Stimulated activated CD8-positive, alpha-beta memory T cell treated with anti-CD3 and anti-CD28 coated beads, Interleukin-7, amount 100 ng/mL, for 4 hours (primary cell): ENCODE measurements around the gene C18orf32.
"Not testable (repeated sequence)": the region's sequence is repeated elsewhere in the genome, so short reads cannot be mapped to it uniquely, and the experiment has no call there.

ENCODE experiments used
- DNase-seq, 2 donors: peaks; one replicate each; pipeline ENCODE4 v3.0.0-alpha.2; 2020; ENCODE audit warnings: low read depth in 2 of 2

The C18orf32 gene

GRCh38 chr18:49486953-49487710 lies at the start of gene C18orf32:
C18orf32 (minus strand) TSS chr18:49487234; CDS start chr18:49483748, 3,486 bp downstream.
- DNase-seq = peak; percentile 85 to 91

DNA sequence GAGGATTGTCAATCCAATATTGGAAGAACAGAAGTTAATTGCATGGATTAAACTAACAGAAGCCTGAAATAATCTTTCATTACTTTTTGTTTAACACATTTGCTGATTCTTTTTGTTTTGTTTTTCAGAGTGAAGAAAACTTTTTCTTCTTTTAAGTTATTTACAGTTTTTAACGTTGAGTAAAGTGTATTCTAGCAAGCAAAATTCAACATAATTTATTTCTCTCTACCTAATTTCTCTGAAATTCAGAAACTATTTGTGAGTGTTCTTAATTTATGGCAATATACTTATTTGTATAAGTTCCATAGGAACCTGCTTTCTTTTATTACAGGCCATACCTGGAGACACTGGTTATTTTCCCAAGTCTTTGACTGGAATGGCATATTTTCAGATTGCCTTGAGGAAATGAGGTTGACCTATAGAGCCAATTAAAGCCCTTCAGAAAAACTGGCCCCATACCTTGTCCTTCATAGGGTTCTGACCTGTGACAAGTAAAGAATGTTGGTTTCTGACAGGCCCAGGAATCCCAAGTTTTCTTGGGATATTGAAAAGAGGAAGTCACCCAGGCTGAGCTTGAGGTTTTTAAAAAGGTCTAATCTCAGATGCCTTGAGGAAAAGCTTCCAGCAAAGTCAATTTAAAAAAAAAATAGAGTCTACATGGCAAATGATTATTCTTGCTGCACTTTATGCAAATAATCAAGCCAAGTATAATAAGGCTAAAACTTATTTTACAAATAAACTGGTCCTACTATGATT lies 48.0 kb upstream of the C18orf32 start:
- no peak for DNase-seq

- DNase-seq = no peak
Observed at GRCh38 chr18:49531678-49532153, 44.7 kb upstream of the C18orf32 start.

DNA sequence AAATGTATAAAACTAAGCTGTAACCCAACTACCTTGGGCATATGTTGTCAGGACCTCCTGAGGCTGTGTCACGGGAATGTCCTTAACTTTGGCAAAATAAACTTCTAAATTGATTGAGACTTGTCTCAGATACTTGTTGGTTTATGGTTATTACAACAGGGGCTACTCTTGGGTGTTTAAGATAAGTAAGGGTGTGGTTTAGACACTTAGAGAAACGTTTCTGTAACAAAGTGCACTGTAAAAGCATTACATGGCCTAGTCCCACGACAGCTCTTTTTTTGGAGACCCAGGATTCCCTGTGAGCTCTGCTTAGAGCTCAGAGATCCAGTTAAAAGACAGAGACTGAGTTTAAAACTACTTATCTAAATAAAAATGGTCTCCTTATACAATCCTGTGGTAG lies 42.6 kb upstream of the C18orf32 start:
- no peak for DNase-seq

- no peak for DNase-seq
Observed at GRCh38 chr18:49527631-49528327, 40.7 kb upstream of the C18orf32 start.

- no peak for DNase-seq
Observed at GRCh38 chr18:49525981-49526380, 38.9 kb upstream of the C18orf32 start.

DNA sequence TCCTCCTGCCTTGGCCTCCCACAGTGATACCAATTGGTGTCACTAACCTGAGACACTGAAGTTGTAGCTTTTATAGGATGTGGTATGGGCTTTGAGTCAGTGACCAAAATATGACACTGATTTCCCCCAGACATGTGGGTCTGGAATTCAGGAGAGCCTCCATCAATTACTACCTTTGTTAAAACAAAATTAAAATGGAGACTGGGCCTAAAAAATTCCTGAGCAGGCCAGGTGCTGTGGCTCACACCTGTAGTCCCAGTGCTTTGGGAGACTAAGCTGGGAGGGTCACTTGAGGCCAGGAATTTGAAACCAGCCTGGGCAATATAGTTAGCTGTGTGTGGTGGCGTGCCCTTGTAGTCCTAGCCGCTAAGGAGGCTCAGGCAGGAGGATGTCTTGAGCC lies 37.9 kb upstream of the C18orf32 start:
- DNase-seq = no peak

- no peak for DNase-seq
Observed at GRCh38 chr18:49524349-49524748, 37.3 kb upstream of the C18orf32 start.

DNA sequence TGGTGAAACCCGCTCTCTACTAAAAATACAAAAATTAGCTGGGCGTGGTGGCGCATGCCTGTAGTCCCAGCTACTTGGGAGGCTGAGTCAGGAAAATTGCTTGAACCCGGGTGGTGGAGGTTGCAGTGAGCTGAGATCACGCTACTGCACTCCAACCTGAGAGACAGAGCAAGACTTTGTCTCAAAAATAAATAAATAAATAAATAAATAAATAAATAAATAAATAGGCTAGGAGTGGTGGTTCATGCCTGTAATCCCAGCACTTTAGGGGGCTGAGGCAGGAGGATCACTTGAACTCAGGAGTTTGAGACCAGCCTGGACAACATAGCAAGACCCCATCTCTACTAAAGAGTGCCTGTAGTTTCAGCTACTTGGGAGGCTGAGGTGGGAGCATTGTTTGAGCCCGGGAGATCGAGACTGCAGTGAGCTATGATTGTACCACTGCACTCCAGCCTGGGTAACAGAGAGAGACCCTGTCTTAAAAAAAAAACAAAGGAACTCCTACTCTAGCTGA lies 36.6 kb upstream of the C18orf32 start:
- DNase-seq = not testable (repeated sequence)

DNA sequence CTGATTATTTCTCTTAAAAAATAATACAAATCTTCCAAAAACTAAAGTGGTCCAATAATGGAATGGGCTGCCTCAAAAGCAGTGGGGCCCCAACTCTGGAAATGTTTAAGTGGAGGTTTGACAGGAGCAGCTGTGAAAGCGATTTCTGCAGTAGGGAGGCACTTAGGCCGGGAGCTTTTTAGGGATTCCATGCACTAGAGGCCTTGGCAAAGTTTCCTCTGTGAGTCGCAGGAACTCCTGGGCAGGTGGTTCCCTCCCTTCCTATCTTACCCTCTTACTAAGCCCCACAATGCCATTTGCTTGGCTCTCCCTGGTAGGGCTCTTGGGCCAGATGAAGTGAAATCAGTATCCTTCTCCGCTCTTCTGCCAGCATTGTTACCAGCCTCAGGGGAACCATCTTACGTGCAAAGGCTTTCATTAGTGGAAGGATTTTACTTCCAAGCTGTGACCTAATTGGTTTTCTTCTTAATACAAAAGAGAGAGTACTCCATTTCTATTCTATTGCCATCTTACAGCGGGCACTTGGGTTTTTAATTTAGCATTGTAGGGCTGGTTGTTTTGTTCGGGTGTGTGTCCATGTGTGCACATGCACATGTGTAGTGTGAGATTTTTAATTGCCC lies 34.3 kb upstream of the C18orf32 start:
- no peak for DNase-seq

GRCh38 chr18:49520661-49521145 lies 33.7 kb upstream of the C18orf32 start:
- no peak for DNase-seq

DNA sequence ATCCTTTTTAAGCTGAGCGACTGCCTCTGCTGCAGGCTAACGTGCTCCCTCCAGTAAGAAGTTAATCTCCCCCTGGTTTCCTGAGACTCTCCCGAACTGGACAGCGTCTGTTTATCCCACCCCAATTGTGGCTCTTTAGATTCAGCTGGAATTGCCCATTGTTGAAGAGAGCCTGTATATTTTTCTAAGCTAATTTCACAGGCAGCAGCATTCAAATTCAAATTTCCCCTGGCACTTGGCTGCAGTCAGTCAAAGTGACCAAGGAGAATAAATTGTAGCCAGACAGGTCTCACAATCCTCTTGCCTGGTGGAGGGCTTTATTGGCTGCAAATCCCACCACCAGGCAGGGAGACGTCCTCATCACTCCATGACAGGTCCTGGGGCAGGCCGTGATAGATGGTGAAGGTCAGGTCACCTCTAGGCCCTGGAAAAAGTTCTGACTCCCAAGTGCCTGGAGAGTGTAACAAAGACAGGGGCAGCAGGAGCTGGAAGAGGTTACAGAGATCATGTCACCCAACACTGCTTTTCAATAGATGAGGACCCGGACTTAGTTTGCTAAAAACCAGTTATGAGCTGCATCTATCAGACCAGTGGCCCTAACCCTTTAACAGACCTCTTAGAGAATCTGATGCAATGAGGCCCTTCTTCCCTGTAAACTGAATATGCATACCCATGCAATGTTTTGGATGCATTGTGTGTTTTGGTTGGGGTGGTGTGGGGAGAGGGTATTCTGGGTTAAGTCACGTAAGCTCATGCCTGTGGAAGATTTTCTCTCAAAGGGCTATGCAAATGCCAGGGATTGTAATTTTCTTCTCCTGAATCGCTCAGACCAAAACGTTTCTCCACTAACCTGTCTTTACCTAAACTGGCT lies 32.3 kb upstream of the C18orf32 start:
- DNase-seq = no peak

DNA sequence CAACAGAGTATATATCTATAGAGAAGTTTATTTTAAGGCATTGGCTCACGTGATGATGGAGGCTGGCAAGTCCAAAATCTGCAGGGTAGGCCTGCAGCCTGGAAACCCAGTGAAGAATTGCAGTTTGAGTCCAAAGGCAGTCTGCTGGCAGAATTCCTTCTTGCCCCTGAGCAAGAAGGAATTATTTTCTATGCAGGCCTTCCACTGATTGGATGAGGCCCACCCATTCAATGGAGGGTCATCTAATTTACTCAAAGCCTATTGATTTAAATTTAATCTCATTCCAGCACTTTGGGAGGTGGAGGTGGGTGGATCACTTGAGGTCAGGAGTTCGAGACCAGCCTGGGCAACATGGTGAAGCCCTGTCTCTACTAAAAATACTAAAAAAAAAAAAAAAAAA lies 30.4 kb upstream of the C18orf32 start:
- DNase-seq = no peak

GRCh38 chr18:49515516-49515915 lies 28.5 kb upstream of the C18orf32 start:
- DNase-seq = no peak

DNA sequence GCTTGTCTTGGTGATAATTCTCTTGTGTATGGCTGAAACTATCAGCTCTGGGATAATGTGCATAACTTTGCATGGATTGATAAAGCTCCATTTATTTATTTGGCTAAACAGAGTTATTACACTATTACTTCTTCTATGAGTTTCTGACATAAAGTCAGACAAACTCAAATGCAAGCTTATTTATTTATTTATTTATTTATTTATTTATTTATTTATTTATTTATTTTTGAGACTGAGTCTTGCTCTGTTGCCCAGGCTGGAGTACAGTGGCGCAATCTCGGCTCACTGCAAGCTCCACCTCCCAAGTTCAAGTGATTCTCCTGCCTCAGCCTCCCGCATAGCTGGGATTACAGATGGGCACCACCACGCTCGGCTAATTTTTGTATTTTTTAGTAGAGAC lies 28.0 kb upstream of the C18orf32 start:
- not testable (repeated sequence) for DNase-seq

DNA sequence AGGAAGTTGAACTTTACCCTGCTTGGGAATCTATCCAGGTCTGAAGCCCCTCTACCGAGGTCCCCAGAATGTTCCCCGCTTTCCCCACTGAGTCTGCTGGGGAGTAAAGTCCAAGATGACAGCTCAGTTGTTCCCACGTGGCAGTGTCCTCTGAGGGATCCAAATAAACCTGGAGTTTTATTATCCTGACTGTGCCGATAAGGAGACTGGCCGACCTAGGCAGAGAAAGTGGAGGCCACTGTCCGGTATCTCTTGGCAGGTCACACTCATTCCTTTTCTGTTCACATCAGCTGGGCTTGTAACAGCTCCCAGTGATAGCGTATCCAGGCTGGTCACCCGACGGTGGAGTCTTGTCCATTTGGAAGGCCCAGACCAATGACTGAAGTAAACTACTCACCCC lies 27.5 kb upstream of the C18orf32 start:
- DNase-seq = no peak

- DNase-seq = not testable (repeated sequence)
Observed at GRCh38 chr18:49512876-49513275, 25.8 kb upstream of the C18orf32 start.

- peak; percentile 17 to 23 for DNase-seq
Observed at GRCh38 chr18:49510393-49511115, 23.5 kb upstream of the C18orf32 start.

- DNase-seq = not testable (repeated sequence)
Observed at GRCh38 chr18:49506438-49506837, 19.4 kb upstream of the C18orf32 start.

DNA sequence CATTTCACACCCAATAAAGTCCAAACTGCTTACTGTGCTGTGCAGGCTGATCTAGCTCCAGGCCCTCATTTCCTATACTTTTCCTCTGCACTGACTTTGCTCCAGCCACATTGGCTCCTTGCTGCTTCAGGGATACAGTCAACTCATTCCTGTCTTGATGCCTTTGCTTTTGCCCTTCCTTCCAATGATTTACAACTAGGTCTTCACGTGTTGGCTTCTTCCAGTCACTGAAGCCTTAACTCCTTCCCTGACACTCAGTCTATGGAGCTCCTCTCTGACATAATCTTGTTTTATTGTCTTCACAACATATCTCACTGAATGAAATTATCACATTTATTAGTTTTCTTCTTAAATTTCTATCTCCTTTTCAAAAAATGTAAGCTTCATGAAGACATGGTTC lies 16.9 kb upstream of the C18orf32 start:
- no peak for DNase-seq
